Activated CD4-positive, alpha-beta T cell treated with anti-CD3 and anti-CD28 coated beads for 24 hours (primary cell): ENCODE data around the gene TXNDC16.
"Not testable (repeated sequence)": the region's sequence is repeated elsewhere in the genome, so short reads cannot be mapped to it uniquely, and the experiment has no call there.

Experiments
- DNase-seq, 2 donors: peaks; one replicate each; pipeline ENCODE4 v3.0.0-alpha.2; 2020; ENCODE audit warnings: low read depth in 2 of 2

TXNDC16 gene

GRCh38 chr14:52545584-52546317 is 6.6 kb downstream of the TXNDC16 start:
- DNase-seq, result no peak

GRCh38 chr14:52538623-52539022 is 13.7 kb downstream of the TXNDC16 start:
- no peak for DNase-seq

DNA sequence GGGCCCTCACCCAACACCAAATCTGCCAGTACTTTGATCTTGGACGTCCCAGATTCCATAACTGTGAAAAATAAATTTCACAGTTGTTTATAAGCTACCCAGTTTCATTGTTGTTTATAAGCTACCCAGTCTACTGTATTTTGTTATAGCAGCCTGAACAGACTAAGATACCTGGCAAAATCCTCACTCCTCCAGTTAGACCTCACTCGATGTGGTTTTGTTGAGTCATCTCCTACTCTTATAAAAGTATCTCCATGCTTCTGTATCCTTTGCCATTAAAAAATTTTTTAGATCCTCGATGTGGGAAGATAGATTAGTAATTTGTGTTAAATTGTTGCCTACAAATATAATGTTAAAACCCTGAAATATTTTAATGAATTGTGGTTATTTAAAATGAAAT is 16.0 kb downstream of the TXNDC16 start:
- DNase-seq, result no peak

GRCh38 chr14:52531481-52531880 is 20.8 kb downstream of the TXNDC16 start:
- DNase-seq, result no peak

DNA sequence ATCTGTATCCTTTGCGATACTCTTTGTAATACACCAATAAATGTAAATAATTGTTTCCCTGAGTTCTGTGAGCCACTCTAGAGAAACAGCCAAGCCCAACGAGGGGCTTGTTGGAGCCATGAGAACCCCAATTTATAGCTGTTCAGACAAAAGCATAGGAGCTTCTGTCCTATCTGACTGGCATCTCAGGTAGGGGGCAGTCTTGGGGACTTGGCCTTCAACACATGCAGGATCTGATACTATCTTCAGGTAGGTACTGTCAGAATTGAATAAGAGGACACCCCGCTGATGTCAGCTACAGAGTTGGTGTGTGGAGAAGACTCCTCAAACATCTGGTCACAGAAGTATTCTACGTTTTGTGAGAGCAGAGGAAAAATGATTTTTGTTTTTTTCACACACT is 25.3 kb downstream of the TXNDC16 start:
- no peak for DNase-seq

DNA sequence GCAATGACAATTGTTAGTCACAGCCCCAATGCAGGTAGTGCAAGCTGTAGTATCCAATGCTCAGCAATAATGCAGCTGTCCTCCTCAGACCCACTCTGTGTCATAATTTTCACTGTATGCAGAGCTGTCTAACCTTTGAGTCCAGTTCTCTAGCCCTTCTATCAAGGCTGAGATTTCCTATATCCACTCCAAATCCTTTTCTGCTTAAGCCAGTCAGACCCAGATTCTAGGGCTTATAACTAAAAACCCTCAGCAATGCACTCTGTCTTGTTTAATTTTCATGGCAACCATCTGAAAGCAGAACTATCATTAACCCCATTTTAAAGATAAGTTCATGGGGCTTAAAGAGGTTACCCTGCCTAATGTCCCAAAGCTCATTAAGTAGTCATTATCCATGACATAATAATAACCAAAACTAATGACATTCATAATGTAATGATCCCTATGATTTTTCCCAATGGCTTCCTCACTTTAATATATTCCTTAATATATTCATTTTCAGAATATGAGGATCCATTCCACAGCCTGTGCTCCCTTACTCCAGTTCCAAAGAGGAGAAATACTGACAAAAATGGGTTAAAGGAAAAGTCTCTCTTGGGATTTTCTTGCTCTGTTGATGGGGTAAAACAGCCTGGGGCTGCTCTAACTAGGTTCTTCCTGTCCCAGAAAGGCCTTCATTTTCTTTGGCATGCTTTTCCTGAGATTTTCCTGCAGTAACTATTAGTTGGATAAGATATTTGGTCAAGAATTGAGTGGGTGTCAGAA is 29.5 kb downstream of the TXNDC16 start:
- DNase-seq, result no peak

- no peak for DNase-seq
Observed at GRCh38 chr14:52522033-52522432, 30.3 kb downstream of the TXNDC16 start.

- no peak for DNase-seq
Observed at GRCh38 chr14:52514046-52514811, 38.1 kb downstream of the TXNDC16 start.

DNA sequence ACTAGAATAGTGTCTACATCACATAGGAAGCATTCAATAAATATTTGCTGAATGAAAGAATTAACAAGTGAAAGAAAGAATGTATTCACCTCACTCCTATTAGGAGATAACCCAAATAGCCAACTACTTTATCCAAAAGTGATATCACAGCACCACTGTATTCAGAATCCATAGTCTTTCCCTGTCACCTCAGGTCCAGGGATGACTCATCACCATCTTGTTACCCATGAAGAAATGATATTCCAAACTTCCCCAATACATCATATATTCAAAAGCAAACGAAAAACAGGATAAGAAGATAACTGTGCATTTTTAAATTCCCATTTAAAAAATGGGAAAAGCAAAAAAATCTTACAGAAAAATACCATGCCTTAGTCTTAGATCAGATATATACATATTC is 39.1 kb downstream of the TXNDC16 start:
- no peak for DNase-seq

GRCh38 chr14:52494444-52494843 is 57.9 kb downstream of the TXNDC16 start:
- no peak for DNase-seq

GRCh38 chr14:52485350-52485960 is 66.8 kb downstream of the TXNDC16 start:
- no peak for DNase-seq

GRCh38 chr14:52481864-52482263 is 70.4 kb downstream of the TXNDC16 start:
- no peak for DNase-seq

DNA sequence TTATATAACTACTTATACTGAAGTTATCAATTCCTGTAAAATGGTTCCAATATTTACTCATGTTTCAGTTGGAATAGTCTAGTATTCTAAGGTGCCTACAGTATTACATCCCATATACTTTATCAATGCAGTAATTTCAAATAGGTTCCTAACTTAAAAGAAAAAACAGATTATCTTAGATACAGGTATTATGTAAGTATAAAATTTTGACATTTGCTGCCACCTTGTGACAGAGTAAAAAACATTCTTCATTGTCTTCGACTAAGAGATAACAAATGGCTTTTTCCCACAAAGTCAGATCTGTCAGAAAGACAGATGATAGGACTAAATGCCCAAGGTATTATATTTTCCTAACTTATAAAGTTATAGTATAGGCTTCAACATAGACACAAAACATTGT is 78.7 kb downstream of the TXNDC16 start:
- no peak for DNase-seq

DNA sequence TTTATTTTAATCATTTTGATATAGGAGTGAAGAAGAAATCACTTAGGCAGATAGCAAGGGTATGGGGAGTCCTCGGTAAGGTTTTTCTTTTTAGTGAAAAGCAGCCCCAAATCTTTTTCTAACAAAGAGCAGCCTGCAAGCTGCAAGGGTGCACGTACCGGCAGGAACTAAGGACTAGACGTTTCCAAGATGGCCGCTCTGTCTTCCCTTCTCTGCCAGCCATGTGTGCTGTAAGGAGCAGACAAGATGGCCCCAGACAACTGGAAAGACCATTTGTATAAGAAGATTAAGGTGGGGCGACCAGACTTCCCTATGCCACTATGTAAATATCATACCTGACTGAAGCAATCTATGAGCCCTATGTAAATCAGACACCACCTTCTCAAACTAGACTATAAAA is 79.6 kb downstream of the TXNDC16 start:
- DNase-seq, result no peak

- DNase-seq, result not testable (repeated sequence)
Observed at GRCh38 chr14:52472251-52472650, 80.1 kb downstream of the TXNDC16 start.

- no peak for DNase-seq
Observed at GRCh38 chr14:52467515-52468266, 84.6 kb downstream of the TXNDC16 start.

DNA sequence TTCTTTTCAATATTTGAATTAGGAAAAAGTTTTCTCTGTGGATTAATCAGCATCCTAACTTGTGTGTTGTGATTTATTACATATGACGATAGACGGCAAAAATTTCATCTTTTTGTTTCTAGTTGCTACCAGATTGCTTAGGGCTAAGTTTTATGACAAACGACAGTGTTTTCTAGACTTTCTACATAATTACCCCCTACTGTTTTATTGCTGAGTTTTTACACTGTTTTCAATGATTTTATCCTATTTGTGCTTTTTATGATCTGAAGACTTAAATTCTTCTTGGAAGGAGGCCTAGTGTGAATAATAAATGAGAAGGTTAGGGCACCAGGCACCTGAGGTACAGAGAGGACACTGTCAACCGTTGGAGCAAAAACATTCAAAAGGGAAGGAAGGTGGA is 88.1 kb downstream of the TXNDC16 start:
- no peak for DNase-seq

DNA sequence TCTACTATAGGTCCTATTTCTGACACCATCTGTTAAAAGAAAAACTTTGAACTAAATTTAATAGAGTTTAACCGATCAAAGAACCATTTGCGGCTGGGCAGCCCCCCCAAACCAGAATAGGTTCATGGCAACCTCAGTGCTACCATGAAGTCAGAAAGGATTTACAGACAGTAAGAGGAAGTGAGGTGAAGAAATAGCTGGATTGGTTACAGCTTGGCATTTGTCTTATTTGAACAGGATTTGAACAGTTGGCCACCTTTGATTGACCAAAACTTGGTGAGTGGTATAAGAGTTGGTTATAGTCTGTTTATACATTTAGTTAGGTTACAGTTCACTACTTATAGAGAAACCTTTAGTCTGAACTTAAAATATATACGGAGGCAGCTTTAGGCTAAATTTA is 88.9 kb downstream of the TXNDC16 start:
- no peak for DNase-seq

GRCh38 chr14:52461721-52462120 is 90.6 kb downstream of the TXNDC16 start:
- DNase-seq, result no peak

GRCh38 chr14:52458721-52459085 is 93.6 kb downstream of the TXNDC16 start:
- no peak for DNase-seq

DNA sequence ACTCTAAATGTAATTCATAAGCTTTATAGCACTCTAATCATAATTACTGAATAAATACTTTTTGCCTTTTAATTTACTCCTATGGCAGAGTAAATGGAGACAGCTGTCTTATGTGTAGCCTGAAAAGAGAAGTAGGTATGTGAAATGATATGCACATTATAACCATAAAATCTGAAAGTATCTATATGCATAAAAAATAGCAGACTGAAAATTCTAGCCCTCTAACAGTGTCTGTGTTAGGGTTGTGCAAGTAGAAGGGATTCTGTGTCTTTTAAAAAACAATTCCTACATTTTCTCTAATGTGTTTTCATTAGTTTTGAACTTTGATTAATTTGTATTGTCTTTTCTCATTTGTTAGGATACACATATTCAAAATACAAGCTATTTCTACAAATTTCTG is 94.9 kb downstream of the TXNDC16 start:
- no peak for DNase-seq
